Measurements from ENCODE around the gene TMEM63C.

DNA sequence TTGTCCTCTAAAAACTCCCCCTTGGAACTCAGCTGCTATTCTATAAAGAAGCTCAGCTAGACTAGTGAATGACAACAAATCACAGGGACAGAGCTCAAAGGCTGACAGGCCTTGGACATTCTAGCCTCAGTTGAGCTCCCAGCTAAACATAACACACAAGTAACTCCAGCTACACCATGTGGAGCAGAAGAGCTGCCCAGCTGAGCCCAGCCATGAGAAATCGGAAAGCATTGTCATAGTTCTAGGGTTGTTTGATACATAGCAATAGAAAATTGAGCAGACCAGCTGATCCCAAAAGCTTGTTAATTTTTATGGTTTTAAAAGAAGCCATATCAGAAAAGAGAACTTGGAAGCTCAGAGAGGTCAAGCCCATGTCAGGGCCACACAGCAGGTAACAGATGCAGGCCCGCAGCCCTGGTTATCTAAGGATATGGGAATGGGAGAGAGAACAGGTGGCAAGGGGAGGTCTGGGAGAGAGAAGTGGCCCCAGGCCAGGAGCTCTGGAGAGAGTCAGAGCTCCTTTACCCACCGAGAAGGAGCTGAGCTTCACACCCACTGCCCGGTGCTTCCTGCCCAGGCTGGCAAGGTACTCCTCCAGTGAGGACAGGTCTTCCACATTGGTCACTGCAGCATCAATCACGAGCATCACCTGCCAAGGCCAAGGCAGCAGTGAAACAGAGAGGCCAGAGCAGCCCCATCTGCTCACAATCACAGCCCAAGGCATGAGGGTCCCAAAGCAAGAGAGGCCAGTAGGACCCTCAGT is 86.5 kb downstream of the TMEM63C start:
- TF ChIP-seq, protein P1, sequence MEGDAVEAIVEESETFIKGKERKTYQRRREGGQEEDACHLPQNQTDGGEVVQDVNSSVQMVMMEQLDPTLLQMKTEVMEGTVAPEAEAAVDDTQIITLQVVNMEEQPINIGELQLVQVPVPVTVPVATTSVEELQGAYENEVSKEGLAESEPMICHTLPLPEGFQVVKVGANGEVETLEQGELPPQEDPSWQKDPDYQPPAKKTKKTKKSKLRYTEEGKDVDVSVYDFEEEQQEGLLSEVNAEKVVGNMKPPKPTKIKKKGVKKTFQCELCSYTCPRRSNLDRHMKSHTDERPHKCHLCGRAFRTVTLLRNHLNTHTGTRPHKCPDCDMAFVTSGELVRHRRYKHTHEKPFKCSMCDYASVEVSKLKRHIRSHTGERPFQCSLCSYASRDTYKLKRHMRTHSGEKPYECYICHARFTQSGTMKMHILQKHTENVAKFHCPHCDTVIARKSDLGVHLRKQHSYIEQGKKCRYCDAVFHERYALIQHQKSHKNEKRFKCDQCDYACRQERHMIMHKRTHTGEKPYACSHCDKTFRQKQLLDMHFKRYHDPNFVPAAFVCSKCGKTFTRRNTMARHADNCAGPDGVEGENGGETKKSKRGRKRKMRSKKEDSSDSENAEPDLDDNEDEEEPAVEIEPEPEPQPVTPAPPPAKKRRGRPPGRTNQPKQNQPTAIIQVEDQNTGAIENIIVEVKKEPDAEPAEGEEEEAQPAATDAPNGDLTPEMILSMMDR (conservative IDR thresholded peaks at IDR 0.05) = no peak
- no peak for TF ChIP-seq ZFX (IDR thresholded peaks at IDR 0.05)
